Keratinocyte (primary cell): ENCODE measurements around the gene TSC1.

Source experiments
- EZH2 ChIP-seq: IDR thresholded peaks from one replicate; pipeline ENCODE4 v1.6.1; 2012; ENCODE audit warnings: inconsistent platforms, mild to moderate bottlenecking, low read length, moderate library complexity
- TF ChIP-seq, protein P1 (sequence below), 3 experiments: IDR thresholded peaks in 1 of 3; conservative IDR thresholded peaks in 1 of 3; optimal IDR thresholded peaks in 1 of 3; 2 replicates in 2 of 3; 3 replicates in 1 of 3; pipeline versions ENCODE3 to v1.5.1; 2011; ENCODE audit warnings: low read length in 3 of 3, mild to moderate bottlenecking in 3 of 3, moderate library complexity in 2 of 3, control low read depth in 1 of 3, inconsistent platforms in 1 of 3; ENCODE audit not compliant: insufficient read depth in 2 of 3; ENCODE audit errors: extremely low read depth in 1 of 3

DNA sequence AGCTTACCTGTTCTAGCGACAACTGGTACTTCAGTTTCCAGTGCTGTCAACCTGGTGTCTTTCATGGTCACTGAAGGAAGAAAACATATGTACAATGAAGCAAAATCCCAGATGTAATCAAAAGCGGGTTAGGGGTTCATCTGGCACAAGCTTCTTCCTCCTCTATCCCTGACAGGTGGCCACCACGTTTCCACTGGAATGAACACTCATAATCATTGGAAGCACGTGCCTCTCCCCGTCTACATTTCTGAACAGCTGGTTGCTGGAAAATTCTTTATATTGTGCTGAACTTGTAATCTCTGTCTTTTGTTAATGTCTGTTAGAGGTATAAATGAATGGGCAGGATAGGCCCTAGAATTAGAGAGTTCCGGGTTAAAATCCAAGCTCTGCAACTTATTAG lies 9.4 kb downstream of the TSC1 start:
- TF ChIP-seq, protein P1, sequence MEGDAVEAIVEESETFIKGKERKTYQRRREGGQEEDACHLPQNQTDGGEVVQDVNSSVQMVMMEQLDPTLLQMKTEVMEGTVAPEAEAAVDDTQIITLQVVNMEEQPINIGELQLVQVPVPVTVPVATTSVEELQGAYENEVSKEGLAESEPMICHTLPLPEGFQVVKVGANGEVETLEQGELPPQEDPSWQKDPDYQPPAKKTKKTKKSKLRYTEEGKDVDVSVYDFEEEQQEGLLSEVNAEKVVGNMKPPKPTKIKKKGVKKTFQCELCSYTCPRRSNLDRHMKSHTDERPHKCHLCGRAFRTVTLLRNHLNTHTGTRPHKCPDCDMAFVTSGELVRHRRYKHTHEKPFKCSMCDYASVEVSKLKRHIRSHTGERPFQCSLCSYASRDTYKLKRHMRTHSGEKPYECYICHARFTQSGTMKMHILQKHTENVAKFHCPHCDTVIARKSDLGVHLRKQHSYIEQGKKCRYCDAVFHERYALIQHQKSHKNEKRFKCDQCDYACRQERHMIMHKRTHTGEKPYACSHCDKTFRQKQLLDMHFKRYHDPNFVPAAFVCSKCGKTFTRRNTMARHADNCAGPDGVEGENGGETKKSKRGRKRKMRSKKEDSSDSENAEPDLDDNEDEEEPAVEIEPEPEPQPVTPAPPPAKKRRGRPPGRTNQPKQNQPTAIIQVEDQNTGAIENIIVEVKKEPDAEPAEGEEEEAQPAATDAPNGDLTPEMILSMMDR (optimal IDR thresholded peaks at IDR 0.05 in 1 of 3, IDR thresholded peaks at IDR 0.05 in 1 of 3, conservative IDR thresholded peaks at IDR 0.05 in 1 of 3; ENCODE audit: extremely low read depth in 1 of 3, insufficient read depth in 2 of 3, low read length in 3 of 3) = no peak
- no peak for TF ChIP-seq EZH2
